DOHH2 (cell line): ENCODE data around the gene ANKRD29.

Source experiments
- H3F3A ChIP-seq: fragments of 200-600 bp; sonication (generic), shearing (Covaris generic); 2 replicates; pipeline ENCODE4 v1.6.0; 2016; ENCODE audit warnings: antibody characterized with exemption, mild to moderate bottlenecking; ENCODE audit not compliant: control insufficient read depth, insufficient read depth
- H3K27ac ChIP-seq: fragments of 200-600 bp; sonication (generic); 2 replicates; pipeline ENCODE4 v1.5.1; 2014; ENCODE audit warnings: low read depth, mild to moderate bottlenecking, low read length, moderate library complexity
- H3K27me3 ChIP-seq: fragments of 200-600 bp; sonication (generic); 2 replicates; pipeline ENCODE4 v1.6.1; 2014; ENCODE audit warnings: mild to moderate bottlenecking, low read length, mixed read lengths; ENCODE audit not compliant: control insufficient read depth
- H3K36me3 ChIP-seq: fragments of 200-600 bp; sonication (generic); 2 replicates; pipeline ENCODE4 v1.6.1; 2014; ENCODE audit warnings: mild to moderate bottlenecking, low read length, moderate library complexity, mixed read lengths; ENCODE audit not compliant: control insufficient read depth
- H3K4me1 ChIP-seq: fragments of 200-600 bp; sonication (generic); 2 replicates; pipeline ENCODE4 v1.6.1; 2014; ENCODE audit warnings: mild to moderate bottlenecking, low read length, mixed read lengths; ENCODE audit not compliant: control insufficient read depth
- H3K4me2 ChIP-seq: fragments of 200-600 bp; sonication (generic); 2 replicates; pipeline ENCODE4 v1.6.0; 2014; ENCODE audit warnings: mild to moderate bottlenecking, low read length, moderate library complexity
- H3K4me3 ChIP-seq: fragments of 200-600 bp; sonication (generic); 2 replicates; pipeline ENCODE4 v1.5.1; 2014; ENCODE audit warnings: mild to moderate bottlenecking, low read length, mixed read lengths
- H3K79me2 ChIP-seq: fragments of 200-600 bp; sonication (generic); 2 replicates; pipeline ENCODE4 v1.6.1; 2014; ENCODE audit warnings: mild to moderate bottlenecking, low read length, mixed read lengths; ENCODE audit not compliant: control insufficient read depth
- H3K9me2 ChIP-seq: fragments of 200-600 bp; sonication (generic); replicated peaks from 2 replicates; pipeline ENCODE4 v1.6.1; 2014; ENCODE audit warnings: mild to moderate bottlenecking, low read length, mixed read lengths; ENCODE audit not compliant: control insufficient read depth
- H3K9me3 ChIP-seq: fragments of 200-600 bp; sonication (generic); 2 replicates; pipeline ENCODE4 v1.6.1; 2014; ENCODE audit warnings: antibody characterized with exemption, low read length, mixed read lengths; ENCODE audit not compliant: control insufficient read depth, insufficient read depth
- H4K20me1 ChIP-seq: fragments of 200-600 bp; sonication (generic); 2 replicates; pipeline ENCODE4 v1.6.0; 2014; ENCODE audit warnings: low read depth, mild to moderate bottlenecking, antibody characterized with exemption, low read length, moderate library complexity; ENCODE audit not compliant: control insufficient read depth, insufficient read depth
- EZH2phosphoT487 ChIP-seq: fragments of 200-600 bp; sonication (generic); IDR thresholded peaks from 2 replicates; pipeline ENCODE4 v1.6.1; 2017; ENCODE audit warnings: borderline replicate concordance, mild to moderate bottlenecking, antibody characterized with exemption, low read length, moderate library complexity, mixed read lengths
- TF ChIP-seq, protein P1 (sequence below): fragments of 200-600 bp; sonication (generic); IDR thresholded peaks from one replicate; pipeline ENCODE4 v1.5.1; 2014; ENCODE audit warnings: antibody characterized with exemption, mild to moderate bottlenecking, low read depth, low read length; ENCODE audit not compliant: poor library complexity, severe bottlenecking

Gene ANKRD29

GRCh38 chr18:23675236-23675635, 12.5 kb upstream of the ANKRD29 start:
- Histone ChIP-seq H3F3A (no peaks in the 10 kb centered on the region), H3K9me3 (no peaks in the 10 kb centered on the region), H3K4me1 (no peaks in the 10 kb centered on the region), H3K27me3 (peaks cover 4% of the 10 kb centered on the region; the same call in 1 of the 2 replicates), H3K36me3 (no peaks in the 10 kb centered on the region), H4K20me1 (no peaks in the 10 kb centered on the region), H3K4me3 (no peak overlapping the region), H3K27ac (no peak overlapping the region), H3K79me2 (no peaks in the 10 kb centered on the region), H3K4me2 (no peak overlapping the region), H3K9me2 (no peaks in the 10 kb centered on the region)
- TF ChIP-seq, protein P1, sequence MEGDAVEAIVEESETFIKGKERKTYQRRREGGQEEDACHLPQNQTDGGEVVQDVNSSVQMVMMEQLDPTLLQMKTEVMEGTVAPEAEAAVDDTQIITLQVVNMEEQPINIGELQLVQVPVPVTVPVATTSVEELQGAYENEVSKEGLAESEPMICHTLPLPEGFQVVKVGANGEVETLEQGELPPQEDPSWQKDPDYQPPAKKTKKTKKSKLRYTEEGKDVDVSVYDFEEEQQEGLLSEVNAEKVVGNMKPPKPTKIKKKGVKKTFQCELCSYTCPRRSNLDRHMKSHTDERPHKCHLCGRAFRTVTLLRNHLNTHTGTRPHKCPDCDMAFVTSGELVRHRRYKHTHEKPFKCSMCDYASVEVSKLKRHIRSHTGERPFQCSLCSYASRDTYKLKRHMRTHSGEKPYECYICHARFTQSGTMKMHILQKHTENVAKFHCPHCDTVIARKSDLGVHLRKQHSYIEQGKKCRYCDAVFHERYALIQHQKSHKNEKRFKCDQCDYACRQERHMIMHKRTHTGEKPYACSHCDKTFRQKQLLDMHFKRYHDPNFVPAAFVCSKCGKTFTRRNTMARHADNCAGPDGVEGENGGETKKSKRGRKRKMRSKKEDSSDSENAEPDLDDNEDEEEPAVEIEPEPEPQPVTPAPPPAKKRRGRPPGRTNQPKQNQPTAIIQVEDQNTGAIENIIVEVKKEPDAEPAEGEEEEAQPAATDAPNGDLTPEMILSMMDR, result no peak
- no peak for TF ChIP-seq EZH2phosphoT487

DNA sequence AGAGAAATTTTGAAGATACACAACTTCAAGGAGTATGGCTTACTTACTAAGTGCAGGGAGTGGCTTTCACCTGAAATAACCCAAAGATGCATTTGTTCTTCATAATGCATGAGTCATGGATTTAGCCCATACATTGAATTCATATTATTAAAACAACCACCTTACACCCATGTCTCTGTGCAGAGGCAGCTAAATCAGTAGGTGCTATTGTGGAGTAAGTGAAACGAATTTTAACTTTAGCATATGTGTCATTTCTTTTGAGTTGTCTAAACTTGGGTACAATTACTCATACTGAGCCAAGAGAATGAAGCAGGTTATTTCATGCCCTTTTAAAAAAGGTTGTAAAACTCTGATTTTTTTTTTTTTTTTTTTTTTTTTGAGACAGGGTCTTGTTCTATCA, 11.0 kb upstream of the ANKRD29 start:
- no peaks in the 10 kb centered on the region for H3K9me2 ChIP-seq
- no peak overlapping the region for H3K4me3 ChIP-seq
- H3K36me3 ChIP-seq, result no peaks in the 10 kb centered on the region
- no peak overlapping the region for H3K27ac ChIP-seq
- H3K9me3 ChIP-seq, result no peaks in the 10 kb centered on the region
- no peak overlapping the region for H3K4me2 ChIP-seq
- no peaks in the 10 kb centered on the region for H3F3A ChIP-seq
- no peaks in the 10 kb centered on the region for H3K4me1 ChIP-seq
- no peaks in the 10 kb centered on the region for H4K20me1 ChIP-seq
- no peak for TF ChIP-seq EZH2phosphoT487
- TF ChIP-seq, protein P1, result no peak
- peaks cover 9% of the 10 kb centered on the region; the same call in 1 of the 2 replicates for H3K27me3 ChIP-seq
- no peaks in the 10 kb centered on the region for H3K79me2 ChIP-seq

- Histone ChIP-seq H3K4me3 (no peak overlapping the region), H3K27ac (no peak overlapping the region), H3K4me2 (no peak overlapping the region), H3K27me3 (peaks cover 11% of the 10 kb centered on the region), H4K20me1 (no peaks in the 10 kb centered on the region), H3K9me3 (no peaks in the 10 kb centered on the region), H3K36me3 (no peaks in the 10 kb centered on the region), H3K79me2 (no peaks in the 10 kb centered on the region), H3K4me1 (no peaks in the 10 kb centered on the region), H3F3A (no peaks in the 10 kb centered on the region), H3K9me2 (no peaks in the 10 kb centered on the region)
- TF ChIP-seq, protein P1, result no peak
- no peak for TF ChIP-seq EZH2phosphoT487
These were observed 8.9 kb upstream of the ANKRD29 start for GRCh38 chr18:23671564-23671963.
